Trophoblast cell (in vitro differentiated cells and primary cell): ENCODE data around the gene DZIP3.
A peak's percentile ranks its signal among the peaks of the same experiment; 100 is the strongest.

Source experiments
- DNase-seq, 2 donors: peaks; one replicate each; pipeline ENCODE4 v3.0.0-alpha.2; 2016
- H2AFZ ChIP-seq: 2 replicates; pipeline ENCODE4 v1.6.1; 2013; ENCODE audit warnings: low read length, moderate library complexity, mild to moderate bottlenecking; ENCODE audit not compliant: insufficient read depth, poor library complexity
- H2AK5ac ChIP-seq: 2 replicates; pipeline ENCODE4 v1.6.1; 2013; ENCODE audit warnings: mild to moderate bottlenecking, low read length
- H2BK120ac ChIP-seq: 2 replicates; pipeline ENCODE4 v1.6.1; 2013; ENCODE audit warnings: low read length, mild to moderate bottlenecking, moderate library complexity; ENCODE audit not compliant: insufficient read depth, poor library complexity
- H2BK12ac ChIP-seq: 2 replicates; pipeline ENCODE4 v1.6.1; 2013; ENCODE audit warnings: mild to moderate bottlenecking, low read length, moderate library complexity
- H2BK5ac ChIP-seq: 2 replicates; pipeline ENCODE4 v1.6.1; 2013; ENCODE audit warnings: low read length, low read depth, moderate library complexity, mild to moderate bottlenecking; ENCODE audit not compliant: poor library complexity
- H3K14ac ChIP-seq: 2 replicates; pipeline ENCODE4 v1.6.1; 2013; ENCODE audit warnings: mild to moderate bottlenecking, low read length
- H3K18ac ChIP-seq: 2 replicates; pipeline ENCODE4 v1.6.1; 2013; ENCODE audit warnings: mild to moderate bottlenecking, low read length
- H3K23ac ChIP-seq: 2 replicates; pipeline ENCODE4 v1.6.1; 2013; ENCODE audit warnings: low read length
- H3K27ac ChIP-seq: 2 replicates; pipeline ENCODE4 v1.5.1; 2013; ENCODE audit warnings: low read depth, mild to moderate bottlenecking, inconsistent platforms, low read length, moderate library complexity
- H3K27me3 ChIP-seq: 2 replicates; pipeline ENCODE4 v1.6.1; 2013; ENCODE audit warnings: inconsistent platforms, mild to moderate bottlenecking, low read length, moderate library complexity; ENCODE audit not compliant: insufficient read depth
- H3K36me3 ChIP-seq, 2 experiments: 1 replicate in 1 of 2; 2 replicates in 1 of 2; pipeline ENCODE4 v1.6.1; 2013; ENCODE audit warnings: low read length in 2 of 2, mild to moderate bottlenecking in 2 of 2, moderate library complexity in 1 of 2; ENCODE audit not compliant: insufficient read depth in 2 of 2, control insufficient read depth in 1 of 2
- H3K4ac ChIP-seq: 2 replicates; pipeline ENCODE4 v1.6.1; 2013; ENCODE audit warnings: low read depth, mild to moderate bottlenecking, low read length, moderate library complexity
- H3K4me1 ChIP-seq, 2 experiments: 1 replicate in 1 of 2; 2 replicates in 1 of 2; pipeline ENCODE4 v1.6.1; 2013; ENCODE audit warnings: low read length in 2 of 2, mild to moderate bottlenecking in 2 of 2, moderate library complexity in 1 of 2; ENCODE audit not compliant: insufficient read depth in 2 of 2, control insufficient read depth in 1 of 2
- H3K4me2 ChIP-seq: 2 replicates; pipeline ENCODE4 v1.6.1; 2013; ENCODE audit warnings: inconsistent platforms, mild to moderate bottlenecking, low read length, moderate library complexity
- H3K4me3 ChIP-seq: 2 replicates; pipeline ENCODE4 v1.5.1; 2013; ENCODE audit warnings: mild to moderate bottlenecking, low read depth, low read length, inconsistent platforms
- H3K79me1 ChIP-seq: one replicate; pipeline ENCODE4 v1.6.1; 2013; ENCODE audit warnings: low read length
- H3K79me2 ChIP-seq: 2 replicates; pipeline ENCODE4 v1.6.1; 2013; ENCODE audit warnings: low read length, mild to moderate bottlenecking; ENCODE audit not compliant: control insufficient read depth, insufficient read depth, poor library complexity
- H3K9ac ChIP-seq: 2 replicates; pipeline ENCODE4 v1.6.1; 2013; ENCODE audit warnings: mild to moderate bottlenecking, low read length
- H3K9me3 ChIP-seq: 2 replicates; pipeline ENCODE4 v1.6.1; 2013; ENCODE audit warnings: low read depth, mild to moderate bottlenecking, control low read depth, inconsistent platforms, low read length; ENCODE audit not compliant: insufficient read depth
- H4K12ac ChIP-seq: 2 replicates; pipeline ENCODE4 v1.6.1; 2013; ENCODE audit warnings: low read depth, mild to moderate bottlenecking, low read length, moderate library complexity
- H4K8ac ChIP-seq: 2 replicates; pipeline ENCODE4 v1.6.1; 2013; ENCODE audit warnings: low read depth, mild to moderate bottlenecking, low read length, moderate library complexity
- H4K91ac ChIP-seq: one replicate; pipeline ENCODE4 v1.6.1; 2013; ENCODE audit warnings: low read depth, mild to moderate bottlenecking, low read length, moderate library complexity
- WGBS: extraction: QIAGEN DNeasy Blood & Tissue Kit; methylation state at CpG from one replicate; pipeline ENCODE4 v1.1.7; 2013; ENCODE audit warnings: missing lambda C conversion rate; ENCODE audit not compliant: insufficient read length, insufficient coverage; ENCODE audit errors: extremely low coverage; 5-methylcytosine and 5-hydroxymethylcytosine counted together

The DZIP3 gene

DNA sequence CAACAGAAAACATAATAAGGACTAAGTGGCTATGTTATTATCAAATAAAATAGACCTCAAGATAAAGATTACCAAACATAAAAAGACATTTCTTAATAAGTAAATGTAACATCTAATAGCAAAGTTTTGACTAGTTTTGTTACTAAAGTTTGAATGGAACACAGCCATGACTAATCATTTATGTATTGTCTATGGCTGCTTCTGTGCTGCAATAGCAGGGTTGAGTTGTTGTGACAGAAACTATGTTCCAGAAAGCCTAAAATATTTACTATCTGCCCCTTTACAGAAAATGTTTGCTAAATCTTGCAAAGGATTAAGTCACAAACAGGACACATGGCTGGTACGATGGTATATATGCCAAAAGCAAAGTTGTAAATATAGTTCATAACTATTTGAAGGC, 41.2 kb upstream of the DZIP3 start:
- no peaks in the 10 kb centered on the region for H3K79me1 ChIP-seq
- H4K8ac ChIP-seq = no peak overlapping the region
- H3K4me3 ChIP-seq = no peak overlapping the region
- no peak overlapping the region for H3K18ac ChIP-seq
- no peaks in the 10 kb centered on the region for H3K79me2 ChIP-seq
- H2BK5ac ChIP-seq = no peak overlapping the region
- H3K36me3 ChIP-seq = peaks cover 4 to 5% of the 10 kb centered on the region in 2 experiments
- no peak overlapping the region for H3K4me2 ChIP-seq
- no peak overlapping the region for H3K27ac ChIP-seq
- no CpG with 5 or more reads among the region's 1 CpG for WGBS
- H3K27me3 ChIP-seq = no peaks in the 10 kb centered on the region
- no peak overlapping the region for H3K23ac ChIP-seq
- no peak overlapping the region for H2BK120ac ChIP-seq
- H2BK12ac ChIP-seq = no peak overlapping the region
- no peak overlapping the region for H4K91ac ChIP-seq
- no peak overlapping the region for H2AFZ ChIP-seq
- DNase-seq = peak in 1 of 2 donors; percentile 34
- no peak overlapping the region for H3K14ac ChIP-seq
- no peaks in the 10 kb centered on the region for H3K4me1 ChIP-seq
- H4K12ac ChIP-seq = no peak overlapping the region
- H3K9ac ChIP-seq = no peak overlapping the region
- no peak overlapping the region for H3K4ac ChIP-seq
- no peak overlapping the region for H2AK5ac ChIP-seq
- peaks cover 3% of the 10 kb centered on the region for H3K9me3 ChIP-seq

DNA sequence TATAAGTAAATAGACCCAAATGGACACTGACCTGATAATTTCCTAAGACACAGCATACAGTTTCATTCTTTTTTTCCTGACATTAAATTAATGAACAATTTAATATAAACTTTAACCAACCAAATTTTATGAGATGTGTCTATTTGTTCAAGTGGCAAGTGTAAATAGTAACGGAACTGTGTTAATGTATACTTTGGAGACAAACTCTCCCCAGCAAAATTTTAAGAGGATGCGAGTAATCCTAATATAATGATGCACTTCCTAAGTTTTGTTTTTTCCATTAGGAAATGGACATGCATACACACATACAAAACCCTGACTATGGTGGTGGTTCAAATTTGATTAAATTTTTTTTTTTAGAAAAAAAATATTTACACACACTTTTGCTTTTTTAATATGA, 40.6 kb upstream of the DZIP3 start:
- Histone ChIP-seq H3K36me3 (peaks cover 0 to 1% of the 10 kb centered on the region in 2 experiments), H3K4me1 (no peaks in the 10 kb centered on the region), H3K18ac (no peak overlapping the region), H2BK12ac (no peak overlapping the region), H3K4me2 (no peak overlapping the region), H2AFZ (no peak overlapping the region), H3K27ac (no peak overlapping the region), H2BK120ac (no peak overlapping the region), H4K91ac (no peak overlapping the region), H3K14ac (no peak overlapping the region), H4K8ac (no peak overlapping the region), H3K79me2 (no peaks in the 10 kb centered on the region), H3K79me1 (no peaks in the 10 kb centered on the region), H2AK5ac (no peak overlapping the region), H3K23ac (no peak overlapping the region), H3K9me3 (no peaks in the 10 kb centered on the region), H3K9ac (no peak overlapping the region), H3K27me3 (no peaks in the 10 kb centered on the region), H2BK5ac (no peak overlapping the region), H4K12ac (no peak overlapping the region), H3K4ac (no peak overlapping the region), H3K4me3 (no peak overlapping the region)
- no CpG with 5 or more reads among the region's 2 CpGs for WGBS
- no peak for DNase-seq

- DNase-seq = peak in 1 of 2 donors; percentile 86
- H3K27ac ChIP-seq = no peak overlapping the region
- no peak overlapping the region for H3K4me3 ChIP-seq
- no peak overlapping the region for H3K14ac ChIP-seq
- H2BK120ac ChIP-seq = no peak overlapping the region
- no peak overlapping the region for H2BK5ac ChIP-seq
- H4K8ac ChIP-seq = no peak overlapping the region
- no peaks in the 10 kb centered on the region for H3K9me3 ChIP-seq
- H4K91ac ChIP-seq = no peak overlapping the region
- peaks cover 0 to 3% of the 10 kb centered on the region in 2 experiments for H3K36me3 ChIP-seq
- WGBS = no CpG with 5 or more reads among the region's 4 CpGs
- H2BK12ac ChIP-seq = no peak overlapping the region
- H4K12ac ChIP-seq = no peak overlapping the region
- H3K4me1 ChIP-seq = no peaks in the 10 kb centered on the region
- no peak overlapping the region for H3K9ac ChIP-seq
- H3K79me1 ChIP-seq = peaks cover 3% of the 10 kb centered on the region
- H3K18ac ChIP-seq = no peak overlapping the region
- H3K23ac ChIP-seq = no peak overlapping the region
- H3K4me2 ChIP-seq = no peak overlapping the region
- H2AFZ ChIP-seq = no peak overlapping the region
- no peaks in the 10 kb centered on the region for H3K27me3 ChIP-seq
- no peak overlapping the region for H2AK5ac ChIP-seq
- H3K79me2 ChIP-seq = no peaks in the 10 kb centered on the region
- H3K4ac ChIP-seq = no peak overlapping the region
Measured at GRCh38 chr3:108552267-108553159, 37.0 kb upstream of the DZIP3 start.

GRCh38 chr3:108554229-108554628, 35.3 kb upstream of the DZIP3 start:
- Histone ChIP-seq H3K27ac (no peak overlapping the region), H3K9ac (no peak overlapping the region), H3K27me3 (no peaks in the 10 kb centered on the region), H4K8ac (no peak overlapping the region), H4K91ac (no peak overlapping the region), H3K4me1 (no peaks in the 10 kb centered on the region), H3K23ac (no peak overlapping the region), H2BK120ac (no peak overlapping the region), H2BK5ac (no peak overlapping the region), H2AK5ac (no peak overlapping the region), H3K4ac (no peak overlapping the region), H3K79me1 (peaks cover 3% of the 10 kb centered on the region), H4K12ac (no peak overlapping the region), H3K36me3 (peaks cover 0 to 3% of the 10 kb centered on the region in 2 experiments), H3K14ac (no peak overlapping the region), H3K18ac (no peak overlapping the region), H2BK12ac (no peak overlapping the region), H2AFZ (no peak overlapping the region), H3K9me3 (no peaks in the 10 kb centered on the region), H3K4me3 (no peak overlapping the region), H3K79me2 (no peaks in the 10 kb centered on the region), H3K4me2 (no peak overlapping the region)
- no peak for DNase-seq
